HepG2 (cell line): ENCODE data around the gene LTK. TPM values are rescaled to one million over a fixed set of nuclear protein-coding genes. Genes with fewer than 3 reads are reported as not detected.
A peak's percentile ranks its signal among the peaks of the same experiment; 100 is the strongest.

Experiments
- BCL3 ChIP-seq: sonication (generic); formaldehyde crosslinking; IDR thresholded peaks from 2 replicates; pipeline ENCODE4 v1.5.1; 2020; ENCODE audit warnings: mild to moderate bottlenecking, missing genetic modification reagents, moderate library complexity
- CCDC6 ChIP-seq: sonication (generic); formaldehyde crosslinking; IDR thresholded peaks from 2 replicates; pipeline ENCODE4 v1.8.1; 2022; ENCODE audit warnings: mild to moderate bottlenecking, missing genetic modification reagents, moderate library complexity
- CSRNP1 ChIP-seq: sonication (generic); formaldehyde crosslinking; IDR thresholded peaks from 2 replicates; pipeline ENCODE4 v1.8.1; 2023; ENCODE audit warnings: mild to moderate bottlenecking, missing genetic modification reagents
- ELF1 ChIP-seq: sonication (generic); formaldehyde crosslinking; IDR thresholded peaks from 2 replicates; pipeline ENCODE4 v1.4.0; 2020; ENCODE audit warnings: missing genetic modification reagents
- FIP1L1 ChIP-seq: fragments of 200-400 bp; formaldehyde crosslinking; IDR thresholded peaks from 2 replicates; pipeline ENCODE4 v1.6.1; 2018; ENCODE audit warnings: low read depth, mild to moderate bottlenecking, low read length, moderate library complexity, borderline replicate concordance; ENCODE audit not compliant: insufficient read depth
- FOXM1 ChIP-seq: sonication (generic); formaldehyde crosslinking; IDR thresholded peaks from 2 replicates; pipeline ENCODE4 v1.5.0; 2020; ENCODE audit warnings: missing genetic modification reagents
- HNF1A ChIP-seq, 2 experiments: sonication (generic) in 1 of 2; formaldehyde crosslinking in 1 of 2; IDR thresholded peaks; 2 replicates each; pipeline versions ENCODE4 v1.4.0 to v1.6.1; 2016 to 2020; ENCODE audit warnings: borderline replicate concordance in 1 of 2, low read depth in 1 of 2, mild to moderate bottlenecking in 1 of 2, missing genetic modification reagents in 1 of 2
- KLF16 ChIP-seq, 2 experiments: sonication (generic) in 1 of 2; formaldehyde crosslinking in 1 of 2; IDR thresholded peaks; 2 replicates each; pipeline versions ENCODE4 v1.6.1 to v1.8.0; 2016 to 2023; ENCODE audit warnings: missing genetic modification reagents in 2 of 2, missing compliant biosample characterization in 1 of 2
- MED13 ChIP-seq: sonication (generic); formaldehyde crosslinking; IDR thresholded peaks from 2 replicates; pipeline ENCODE4 v1.5.0; 2020; ENCODE audit warnings: missing genetic modification reagents
- MYNN ChIP-seq: sonication (generic); formaldehyde crosslinking; IDR thresholded peaks from 2 replicates; pipeline ENCODE4 v1.4.0; 2020; ENCODE audit warnings: mild to moderate bottlenecking, low read depth, missing genetic modification reagents
- PRPF4 ChIP-seq: fragments of 200-400 bp; formaldehyde crosslinking; IDR thresholded peaks from 2 replicates; pipeline ENCODE4 v1.6.1; 2016; ENCODE audit warnings: low read length, low read depth; ENCODE audit not compliant: poor library complexity, severe bottlenecking
- SOX6 ChIP-seq, 2 experiments: fragments of 450-650 bp in 1 of 2; sonication (generic) in 1 of 2; formaldehyde crosslinking in 1 of 2; IDR thresholded peaks; 2 replicates each; pipeline versions ENCODE4 v1.4.0 to v1.6.1; 2017 to 2020; ENCODE audit warnings: antibody characterized with exemption in 1 of 2, mild to moderate bottlenecking in 1 of 2, missing genetic modification reagents in 1 of 2
- SP2 ChIP-seq: sonication (generic); formaldehyde crosslinking; IDR thresholded peaks from 2 replicates; pipeline ENCODE4 v1.5.1; 2020; ENCODE audit warnings: mild to moderate bottlenecking, missing genetic modification reagents
- SUZ12 ChIP-seq: fragments of 150-350 bp; IDR thresholded peaks from 2 replicates; pipeline ENCODE4 v1.6.1; 2014; ENCODE audit warnings: low read depth, low read length
- YY1 ChIP-seq: IDR thresholded peaks from 2 replicates; pipeline ENCODE4 v1.6.1; 2011; ENCODE audit warnings: low read length, low read depth, moderate library complexity, mild to moderate bottlenecking; ENCODE audit not compliant: insufficient read depth, insufficient replicate concordance
- ZFP90 ChIP-seq: sonication (generic); formaldehyde crosslinking; IDR thresholded peaks from 2 replicates; pipeline ENCODE4 v1.8.0; 2022; ENCODE audit warnings: missing genetic modification reagents, mild to moderate bottlenecking, inconsistent platforms, borderline replicate concordance
- ZNF235 ChIP-seq: sonication (generic); formaldehyde crosslinking; IDR thresholded peaks from 2 replicates; pipeline ENCODE4 v1.8.1; 2023; ENCODE audit warnings: mild to moderate bottlenecking, missing genetic modification reagents, borderline replicate concordance
- polyA plus RNA-seq, 8 experiments: library from polyadenylated mRNA; depleted of rRNA in 3 of 8; stranded (reverse) in 7 of 8; unstranded in 1 of 8; fragments of >200 nt; fragmentation: Illumina TruSeq in 4 of 8; extraction: Trizol in 4 of 8; gene quantifications; 2 replicates each; pipeline versions ENCODE4 v1.2.1 to v1.2.3, GENCODE V29; 2011 to 2016; ENCODE audit warnings: low read depth in 4 of 8, missing spikeins in 1 of 8, mixed read lengths in 1 of 8; ENCODE audit not compliant: insufficient read depth in 1 of 8
- total RNA-seq, 5 experiments: library from RNA; depleted of rRNA; stranded (reverse); fragments of >200 nt; fragmentation: Illumina TruSeq; extraction: Trizol; gene quantifications; 2 replicates each; pipeline ENCODE4 v1.2.3, GENCODE V29; 2016; ENCODE audit warnings: low read depth in 1 of 5

LTK gene
- total and polyA plus RNA-seq, 2 of the 13 experiments (the other 11 are each of a cell fraction or from before 2014, with no cell fraction given): 0.01 TPM; not detected in 1

DNA sequence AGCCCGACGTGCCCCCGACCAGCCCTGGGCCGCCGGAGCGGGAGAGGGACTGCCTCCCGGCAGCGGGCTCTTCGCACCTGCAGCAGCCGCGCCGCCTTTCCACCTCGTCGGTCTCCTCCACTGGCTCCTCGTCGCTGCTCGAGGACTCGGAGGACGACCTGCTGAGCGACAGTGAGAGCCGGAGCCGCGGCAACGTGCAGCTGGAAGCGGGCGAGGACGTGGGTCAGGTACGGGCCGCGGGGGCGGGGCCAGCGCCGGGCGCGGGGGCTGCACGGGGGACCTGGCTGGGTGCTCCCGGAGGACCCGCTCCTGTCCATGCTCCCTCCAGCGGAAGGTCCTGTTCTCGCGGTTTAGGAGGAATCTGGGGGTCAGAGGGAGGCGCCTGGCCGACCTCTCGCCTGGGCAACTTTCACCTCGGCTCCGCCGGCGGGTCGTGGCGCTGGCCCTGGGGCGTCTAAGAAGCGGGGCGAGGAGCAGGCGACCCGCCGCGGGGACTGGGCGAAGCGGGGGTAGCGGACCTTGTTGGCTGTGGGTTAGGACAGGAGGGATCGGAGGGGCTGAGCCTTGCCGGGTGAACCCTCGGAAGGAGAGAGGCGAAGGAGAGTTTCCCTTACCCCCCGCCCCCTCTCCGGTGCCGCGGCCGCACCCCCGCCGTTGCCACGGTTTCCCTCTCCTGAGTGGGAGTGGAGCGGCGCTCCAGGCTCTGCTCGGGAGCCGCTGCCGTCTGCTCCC is 19.3 kb downstream of the LTK start (continued):
- TF ChIP-seq BCL3 (CRISPR knock-in tag) (0 out of 2 replicates have a peak, but pooled peaks have one; percentile 51), MYNN (CRISPR knock-in tag) (no peak; the same call in 1 of the 2 replicates), SUZ12 (no peak), PRPF4 (no peak), KLF16 (CRISPR knock-in tag; IDR thresholded peaks at IDR 0.05) (no peak), CSRNP1 (CRISPR knock-in tag) (peak; percentile 67; the same call in 1 of the 2 replicates), ELF1 (CRISPR knock-in tag) (0 out of 2 replicates have a peak, but pooled peaks have one; percentile 20), CCDC6 (no peak), HNF1A (IDR thresholded peaks at IDR 0.05; ENCODE audit: low read depth) (no peak), HNF1A (CRISPR knock-in tag; IDR thresholded peaks at IDR 0.05; ENCODE audit: borderline replicate concordance) (no peak; the same call in 1 of the 2 replicates), FIP1L1 (no peak), MED13 (CRISPR knock-in tag) (no peak), ZNF235 (CRISPR knock-in tag) (no peak), YY1 (peak; percentile 56), SOX6 (IDR thresholded peaks at IDR 0.05) (no peak), SOX6 (CRISPR knock-in tag; IDR thresholded peaks at IDR 0.05) (peak; percentile 25; the same call in 1 of the 2 replicates), ZFP90 (peak; percentile 37; the same call in 1 of the 2 replicates), SP2 (CRISPR knock-in tag) (no peak), FOXM1 (no peak; the same call in 1 of the 2 replicates)
